Mucosa of stomach (tissue), 1 donor: ENCODE measurements around the gene GXYLT1.
A peak's percentile ranks its signal among the peaks of the same experiment; 100 is the strongest.
"Not testable (repeated sequence)": the region's sequence is repeated elsewhere in the genome, so short reads cannot be mapped to it uniquely, and the experiment has no call there.

Experiments
- H3K27me3 ChIP-seq: one replicate; pipeline ENCODE4 v1.7.0; 2013; ENCODE audit warnings: mild to moderate bottlenecking, low read length; ENCODE audit not compliant: control insufficient read depth, insufficient read depth
- H3K36me3 ChIP-seq: one replicate; pipeline ENCODE4 v1.7.0; 2013; ENCODE audit warnings: low read length; ENCODE audit not compliant: control insufficient read depth, insufficient read depth
- H3K4me1 ChIP-seq: one replicate; pipeline ENCODE4 v1.7.0; 2013; ENCODE audit warnings: mild to moderate bottlenecking, low read length; ENCODE audit not compliant: control insufficient read depth, insufficient read depth
- H3K4me3 ChIP-seq: one replicate; pipeline ENCODE4 v1.7.0; 2013; ENCODE audit warnings: low read length
- H3K9ac ChIP-seq: one replicate; pipeline ENCODE4 v1.7.0; 2013; ENCODE audit warnings: mild to moderate bottlenecking, low read length, moderate library complexity
- H3K9me3 ChIP-seq: one replicate; pipeline ENCODE4 v1.7.0; 2013; ENCODE audit warnings: mild to moderate bottlenecking, low read length, moderate library complexity; ENCODE audit not compliant: control insufficient read depth
- donor health status: Pancreatic carcinoma.

The GXYLT1 gene, protein sequence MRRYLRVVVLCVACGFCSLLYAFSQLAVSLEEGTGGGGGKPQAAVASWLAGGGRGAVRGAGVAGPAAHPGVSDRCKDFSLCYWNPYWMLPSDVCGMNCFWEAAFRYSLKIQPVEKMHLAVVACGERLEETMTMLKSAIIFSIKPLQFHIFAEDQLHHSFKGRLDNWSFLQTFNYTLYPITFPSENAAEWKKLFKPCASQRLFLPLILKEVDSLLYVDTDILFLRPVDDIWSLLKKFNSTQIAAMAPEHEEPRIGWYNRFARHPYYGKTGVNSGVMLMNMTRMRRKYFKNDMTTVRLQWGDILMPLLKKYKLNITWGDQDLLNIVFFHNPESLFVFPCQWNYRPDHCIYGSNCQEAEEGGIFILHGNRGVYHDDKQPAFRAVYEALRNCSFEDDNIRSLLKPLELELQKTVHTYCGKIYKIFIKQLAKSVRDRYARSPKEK

DNA sequence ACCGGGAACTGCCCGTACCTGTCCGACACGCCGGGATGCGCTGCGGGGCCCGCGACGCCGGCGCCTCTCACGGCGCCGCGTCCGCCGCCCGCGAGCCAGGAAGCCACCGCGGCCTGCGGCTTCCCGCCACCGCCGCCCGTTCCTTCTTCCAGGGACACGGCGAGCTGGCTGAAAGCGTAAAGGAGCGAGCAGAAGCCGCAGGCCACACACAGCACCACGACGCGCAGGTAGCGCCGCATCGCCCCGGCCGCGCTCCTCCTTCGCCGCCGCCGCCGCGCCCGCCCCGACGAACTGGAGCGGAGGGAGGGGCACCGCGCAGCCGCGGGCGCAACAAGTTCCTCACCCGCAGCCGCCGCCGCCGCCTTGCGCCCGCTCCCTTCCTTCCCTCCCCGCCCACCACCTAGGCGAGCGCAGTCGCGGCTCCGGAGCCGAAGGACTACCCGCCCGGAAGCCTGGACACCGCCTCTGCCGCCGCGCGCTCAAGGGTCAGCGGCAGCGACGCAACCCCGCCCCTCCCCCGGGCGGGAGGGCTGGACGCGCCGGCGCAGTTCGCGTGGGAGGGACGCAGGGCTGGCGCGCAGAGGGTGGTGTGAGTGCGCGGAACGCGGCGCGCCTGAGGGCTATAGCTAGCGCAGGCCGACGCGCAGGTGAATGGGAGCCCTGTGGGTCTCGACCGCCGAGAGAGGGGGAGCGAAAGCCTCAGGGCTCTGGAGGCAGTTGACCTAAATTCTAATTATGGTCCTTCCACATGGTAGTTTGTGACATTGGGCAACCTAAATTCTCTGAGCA, at the start of gene GXYLT1:
Gene GXYLT1, minus strand, starts transcription at position 467 of the 789 bp plus-strand sequence. Its CDS starts 228 bp downstream, at position 239.
- peaks cover 20% of the 10 kb centered on the region for H3K4me1 ChIP-seq
- no peaks in the 10 kb centered on the region for H3K27me3 ChIP-seq
- H3K9ac ChIP-seq: peak within 1 kb of the TSS; percentile 66

DNA sequence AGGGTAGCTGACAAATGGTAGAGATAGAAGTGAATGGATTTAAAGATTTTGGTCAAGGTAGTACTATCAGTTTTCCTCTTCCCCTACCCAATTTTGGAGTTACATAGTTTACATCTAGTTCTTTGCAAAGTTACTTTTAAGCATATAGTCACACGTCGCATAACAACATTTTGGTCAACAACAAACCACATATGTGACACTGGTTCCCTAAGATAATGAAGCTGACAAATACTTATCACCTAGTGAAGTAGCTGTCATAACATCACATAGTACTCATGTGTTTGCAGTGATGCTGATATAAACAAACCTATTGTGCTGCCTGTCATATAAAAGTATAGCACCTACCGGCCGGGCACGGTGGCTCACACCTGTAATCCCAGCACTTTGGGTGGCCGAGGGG, 48.0 kb upstream of the GXYLT1 start:
- Histone ChIP-seq H3K9me3 (no peaks in the 10 kb centered on the region), H3K36me3 (no peaks in the 10 kb centered on the region)

More for the DNA sequence above, at the start of gene GXYLT1:
- Histone ChIP-seq H3K36me3 (no peaks in the 10 kb centered on the region), H3K9me3 (no peaks in the 10 kb centered on the region), H3K4me3 (peak within 1 kb of the TSS; percentile 69)

DNA sequence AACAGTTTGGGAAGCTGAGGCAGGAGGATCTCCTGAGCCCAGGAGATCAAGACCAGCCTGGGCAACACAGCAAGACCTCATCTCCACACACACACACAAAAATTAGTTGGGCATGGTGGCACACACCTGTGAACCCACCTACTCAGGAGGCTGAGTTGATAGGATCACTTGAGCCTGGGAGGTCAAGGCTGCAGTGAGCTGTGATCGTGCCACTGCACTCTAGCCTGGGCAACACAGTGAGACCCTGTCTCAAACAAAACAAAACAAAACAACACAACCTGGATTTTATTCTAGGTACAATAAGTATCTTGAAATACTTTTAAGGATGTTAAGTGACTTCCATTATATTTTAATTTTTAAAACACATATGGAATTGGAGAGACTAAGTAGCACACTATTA, 47.6 kb upstream of the GXYLT1 start:
- Histone ChIP-seq H3K9me3 (no peaks in the 10 kb centered on the region), H3K27me3 (no peaks in the 10 kb centered on the region), H3K36me3 (no peaks in the 10 kb centered on the region), H3K4me3 (no peak overlapping the region), H3K9ac (no peak overlapping the region), H3K4me1 (peaks cover 4% of the 10 kb centered on the region)

More for the DNA sequence above, 48.0 kb upstream of the GXYLT1 start:
- H3K9ac ChIP-seq: no peak overlapping the region
- peaks cover 4% of the 10 kb centered on the region for H3K4me1 ChIP-seq
- H3K4me3 ChIP-seq: no peak overlapping the region
- no peaks in the 10 kb centered on the region for H3K27me3 ChIP-seq

DNA sequence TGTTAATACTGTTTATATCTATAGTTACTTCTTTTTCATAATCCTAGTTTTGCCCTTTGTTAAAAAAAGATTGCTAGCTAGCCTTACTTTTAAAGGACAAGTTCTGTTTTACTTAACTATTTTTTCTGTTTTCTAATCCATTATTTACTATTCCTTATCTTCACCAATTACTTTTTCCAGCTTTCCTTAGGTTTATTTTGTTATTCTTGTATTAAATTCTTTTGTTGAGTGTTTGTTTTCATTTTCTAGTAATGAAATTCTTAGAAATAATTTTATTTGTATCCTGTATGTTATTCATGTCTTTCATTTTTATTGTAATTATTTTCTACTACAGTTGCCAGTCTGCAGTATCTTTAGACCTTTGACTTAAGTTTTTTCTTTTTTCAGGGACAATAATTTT, 45.7 kb upstream of the GXYLT1 start:
- Histone ChIP-seq H3K9ac (no peak overlapping the region), H3K27me3 (no peaks in the 10 kb centered on the region), H3K9me3 (no peaks in the 10 kb centered on the region), H3K36me3 (no peaks in the 10 kb centered on the region), H3K4me3 (no peak overlapping the region), H3K4me1 (peaks cover under 1% of the 10 kb centered on the region)

- not testable (repeated sequence) for H3K9me3 ChIP-seq, H3K4me3 ChIP-seq, H3K27me3 ChIP-seq, H3K4me1 ChIP-seq, H3K9ac ChIP-seq, H3K36me3 ChIP-seq
Measured at GRCh38 chr12:42188275-42188674, 43.6 kb upstream of the GXYLT1 start.

GRCh38 chr12:42187799-42188198, 43.1 kb upstream of the GXYLT1 start:
- Histone ChIP-seq H3K4me1 (no peaks in the 10 kb centered on the region), H3K9ac (no peak overlapping the region), H3K4me3 (no peak overlapping the region), H3K9me3 (no peaks in the 10 kb centered on the region), H3K36me3 (no peaks in the 10 kb centered on the region), H3K27me3 (no peaks in the 10 kb centered on the region)

GRCh38 chr12:42186793-42187192, 42.1 kb upstream of the GXYLT1 start:
- Histone ChIP-seq H3K4me1 (no peaks in the 10 kb centered on the region), H3K4me3 (no peak overlapping the region), H3K27me3 (no peaks in the 10 kb centered on the region), H3K36me3 (no peaks in the 10 kb centered on the region), H3K9me3 (no peaks in the 10 kb centered on the region), H3K9ac (no peak overlapping the region)

DNA sequence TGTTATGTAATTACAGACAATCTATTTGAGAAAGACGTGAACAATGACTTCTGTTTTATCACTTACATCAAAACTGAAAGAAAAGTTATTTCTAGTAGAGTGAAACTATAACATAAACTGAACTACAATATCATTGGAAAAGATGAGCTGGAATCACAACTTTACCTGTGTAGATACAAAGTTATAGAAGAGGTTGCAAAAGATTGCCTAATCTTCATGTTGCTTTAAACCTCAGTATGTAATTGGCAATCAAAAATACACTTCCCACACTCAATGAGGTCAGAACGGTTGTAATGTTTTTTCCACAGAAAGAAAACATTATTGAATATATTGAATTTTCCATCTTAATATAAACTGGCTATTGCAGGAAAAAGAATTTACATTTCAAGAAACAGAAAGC, 37.7 kb upstream of the GXYLT1 start:
- no peaks in the 10 kb centered on the region for H3K27me3 ChIP-seq
- no peaks in the 10 kb centered on the region for H3K4me1 ChIP-seq
- no peak overlapping the region for H3K9ac ChIP-seq
- no peaks in the 10 kb centered on the region for H3K36me3 ChIP-seq
- no peaks in the 10 kb centered on the region for H3K9me3 ChIP-seq
- H3K4me3 ChIP-seq: no peak overlapping the region

- H3K4me3 ChIP-seq: no peak overlapping the region
- no peak overlapping the region for H3K9ac ChIP-seq
- no peaks in the 10 kb centered on the region for H3K4me1 ChIP-seq
- H3K27me3 ChIP-seq: no peaks in the 10 kb centered on the region
- no peaks in the 10 kb centered on the region for H3K9me3 ChIP-seq
- no peaks in the 10 kb centered on the region for H3K36me3 ChIP-seq
Measured at GRCh38 chr12:42180990-42181596, 36.4 kb upstream of the GXYLT1 start.

- H3K4me1 ChIP-seq: no peaks in the 10 kb centered on the region
- no peaks in the 10 kb centered on the region for H3K27me3 ChIP-seq
- H3K9ac ChIP-seq: no peak overlapping the region
- H3K9me3 ChIP-seq: no peaks in the 10 kb centered on the region
- H3K36me3 ChIP-seq: no peaks in the 10 kb centered on the region
- H3K4me3 ChIP-seq: no peak overlapping the region
Measured at GRCh38 chr12:42178101-42178500, 33.4 kb upstream of the GXYLT1 start.

DNA sequence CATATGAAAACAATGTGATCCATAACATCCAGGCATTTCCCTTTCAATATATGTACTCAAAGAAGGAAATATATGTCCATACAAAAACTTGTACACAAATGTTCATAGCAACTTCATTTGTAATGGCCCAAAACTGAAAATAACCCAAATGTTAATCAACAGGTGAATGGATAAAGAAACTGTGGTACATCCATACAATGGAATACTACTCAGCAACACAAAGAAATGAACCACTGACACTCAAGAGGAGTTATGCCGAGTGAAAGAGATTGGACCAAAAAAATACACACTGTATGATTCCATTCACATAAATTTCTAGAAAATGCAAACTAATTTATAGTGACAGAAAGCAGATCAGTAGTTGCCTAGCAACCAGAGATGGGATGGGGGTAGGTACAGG, 30.3 kb upstream of the GXYLT1 start:
- H3K9ac ChIP-seq: no peak overlapping the region
- no peaks in the 10 kb centered on the region for H3K36me3 ChIP-seq
- H3K27me3 ChIP-seq: no peaks in the 10 kb centered on the region
- H3K4me3 ChIP-seq: no peak overlapping the region
- H3K4me1 ChIP-seq: no peaks in the 10 kb centered on the region
- no peaks in the 10 kb centered on the region for H3K9me3 ChIP-seq

DNA sequence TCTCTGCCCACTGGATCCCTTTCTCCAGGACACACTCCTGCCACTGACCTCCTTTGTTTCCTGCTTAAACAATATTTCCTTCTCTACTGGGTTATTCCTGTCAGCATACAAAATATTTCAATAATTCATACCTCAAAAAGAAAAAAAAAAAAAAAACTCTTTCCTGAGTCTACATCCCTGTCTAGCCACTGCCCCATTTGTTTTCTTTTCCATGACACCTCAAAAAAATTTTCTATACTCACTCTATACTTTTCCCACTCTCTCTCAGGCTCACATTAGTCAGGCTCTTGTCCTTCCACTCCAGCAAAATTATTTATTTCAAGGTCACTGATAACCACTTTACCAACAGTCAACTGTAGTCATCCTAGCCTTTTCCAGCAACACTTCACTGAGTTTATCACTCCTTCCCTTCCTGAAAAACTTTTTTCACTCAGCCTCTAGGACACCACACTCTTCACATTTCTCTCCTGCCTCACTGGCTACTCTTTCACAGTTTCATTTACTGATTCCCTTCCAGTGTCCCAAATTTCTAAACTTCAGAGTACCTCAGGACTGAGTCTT, 29.4 kb upstream of the GXYLT1 start:
- Histone ChIP-seq H3K9me3 (no peaks in the 10 kb centered on the region), H3K4me1 (no peaks in the 10 kb centered on the region), H3K4me3 (no peak overlapping the region), H3K9ac (no peak overlapping the region), H3K27me3 (no peaks in the 10 kb centered on the region), H3K36me3 (no peaks in the 10 kb centered on the region)
